OCI-LY7 (cell line): Measurements from ENCODE around the gene ASIC2. TPM values are rescaled to one million over a fixed set of nuclear protein-coding genes. Genes with fewer than 3 reads are reported as not detected.

Experiments used
- BruUV-seq: library from RNA; stranded (reverse); fragments of 400-500 nt; replicated peaks from 2 replicates; lab custom pipeline; 2021; lab: Mats Ljungman, UMichigan
- CTCF ChIA-PET: fragments of 300-600 bp; sonication (Branson Sonifier 250); formaldehyde crosslinking; loops from one replicate; lab custom pipeline; 2022; ENCODE audit warnings: antibody characterized with exemption; ENCODE audit not compliant: unreplicated experiment; lab: Charles Lee
- POLR2A ChIA-PET: fragments of 300-600 bp; sonication (Branson Sonifier 250); formaldehyde crosslinking; loops from one replicate; lab custom pipeline; 2022; ENCODE audit warnings: antibody characterized with exemption; lab: Charles Lee
- DNase-seq: peaks from one replicate; pipeline ENCODE4 v3.0.0-alpha.2; 2015; ENCODE audit warnings: low spot score
- H2AFZ ChIP-seq: fragments of 200-600 bp; sonication (generic), shearing (Covaris generic); 2 replicates; pipeline ENCODE4 v1.6.1; 2014; ENCODE audit warnings: mild to moderate bottlenecking, antibody characterized with exemption, low read length, moderate library complexity
- H3K27ac ChIP-seq: fragments of 200-600 bp; sonication (generic); 2 replicates; pipeline ENCODE4 v1.5.1; 2014; ENCODE audit warnings: mixed run types, low read depth, mild to moderate bottlenecking, moderate library complexity, low read length, inconsistent platforms; ENCODE audit not compliant: poor library complexity, severe bottlenecking
- H3K36me3 ChIP-seq: fragments of 200-600 bp; sonication (generic); 2 replicates; pipeline ENCODE4 v1.6.1; 2014; ENCODE audit warnings: mild to moderate bottlenecking, antibody characterized with exemption, low read length, moderate library complexity, mixed read lengths; ENCODE audit not compliant: insufficient read depth
- H3K4me1 ChIP-seq: fragments of 200-600 bp; sonication (generic); 2 replicates; pipeline ENCODE4 v1.5.1; 2014; ENCODE audit warnings: mild to moderate bottlenecking, low read length; ENCODE audit not compliant: insufficient read depth, poor library complexity, severe bottlenecking
- H3K4me2 ChIP-seq: fragments of 200-600 bp; sonication (generic); 2 replicates; pipeline ENCODE4 v1.6.1; 2014; ENCODE audit warnings: mild to moderate bottlenecking, low read length
- H3K4me3 ChIP-seq: fragments of 200-600 bp; sonication (generic); 2 replicates; pipeline ENCODE4 v1.5.1; 2014; ENCODE audit warnings: mild to moderate bottlenecking, low read depth, low read length; ENCODE audit not compliant: poor library complexity, severe bottlenecking
- H3K79me2 ChIP-seq: fragments of 200-600 bp; sonication (generic); 2 replicates; pipeline ENCODE4 v1.6.1; 2016; ENCODE audit warnings: low read depth, mild to moderate bottlenecking, low read length, moderate library complexity, mixed read lengths; ENCODE audit not compliant: insufficient read depth
- H3K9me2 ChIP-seq: fragments of 200-600 bp; sonication (generic); 2 replicates; pipeline ENCODE4 v1.6.1; 2016; ENCODE audit warnings: mild to moderate bottlenecking, low read length, mixed read lengths; ENCODE audit not compliant: insufficient read depth
- H3K9me3 ChIP-seq: fragments of 200-600 bp; sonication (generic); 2 replicates; pipeline ENCODE4 v1.6.1; 2014; ENCODE audit warnings: mild to moderate bottlenecking, mixed run types, low read length, mixed read lengths
- H4K20me1 ChIP-seq: fragments of 200-600 bp; sonication (generic); 2 replicates; pipeline ENCODE4 v1.6.1; 2014; ENCODE audit warnings: mild to moderate bottlenecking, antibody characterized with exemption, low read length, moderate library complexity, mixed read lengths; ENCODE audit not compliant: insufficient read depth
- CTCF ChIP-seq: fragments of 200-600 bp; sonication (generic); conservative IDR thresholded peaks from 2 replicates; pipeline ENCODE4 v1.5.1; 2014; ENCODE audit warnings: mild to moderate bottlenecking, antibody characterized with exemption, low read length, moderate library complexity, mixed read lengths
- EZH2phosphoT487 ChIP-seq: fragments of 200-600 bp; sonication (generic); IDR thresholded peaks from 2 replicates; pipeline ENCODE4 v1.6.1; 2018; ENCODE audit warnings: low read depth, borderline replicate concordance, mild to moderate bottlenecking, mixed run types, antibody characterized with exemption, low read length, moderate library complexity, mixed read lengths
- intact Hi-C: fragments of 100-400 bp; cut with micrococcal nuclease; formaldehyde crosslinking; loops from one replicate; pipeline ENCODE4 v1.10.0; 2022; ENCODE audit not compliant: unreplicated experiment
- total RNA-seq, 2 experiments: library from RNA; depleted of rRNA in 1 of 2; stranded (reverse); fragments of >200 nt in 1 of 2; shearing (Covaris generic) in 1 of 2; gene quantifications; 2 replicates each; pipeline ENCODE4 v1.2.3, GENCODE V29; 2014 to 2022

The ASIC2 gene
- total RNA-seq, 2 experiments from 2014 or later: not detected

DNA sequence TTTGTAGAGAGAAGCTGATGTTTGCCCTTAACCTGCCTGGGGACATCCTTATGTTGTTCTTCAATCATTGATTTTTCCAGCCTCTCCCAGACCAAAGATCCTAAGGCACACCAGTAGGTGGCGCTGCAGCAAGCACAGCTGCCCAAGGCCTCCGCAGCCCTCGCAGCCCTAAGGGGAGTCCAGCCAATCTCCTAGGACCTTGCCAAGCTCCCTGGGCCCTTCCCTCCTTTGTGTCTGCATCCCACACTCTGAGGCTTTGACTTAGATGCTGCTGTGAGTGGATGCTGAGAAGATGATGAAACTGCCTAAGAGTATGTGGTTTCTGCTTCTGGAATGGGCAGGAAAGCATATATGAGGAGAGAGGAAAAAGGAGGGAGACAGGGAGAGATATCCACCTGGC is 254.4 kb downstream of the ASIC2 start:
- Histone ChIP-seq H3K4me2 (no peak overlapping the region), H4K20me1 (no peaks in the 10 kb centered on the region), H3K36me3 (no peaks in the 10 kb centered on the region), H3K79me2 (no peaks in the 10 kb centered on the region), H3K27ac (no peak overlapping the region), H2AFZ (no peak overlapping the region), H3K4me1 (no peaks in the 10 kb centered on the region), H3K9me3 (no peaks in the 10 kb centered on the region), H3K9me2 (no peaks in the 10 kb centered on the region), H3K4me3 (no peak overlapping the region)
- DNase-seq: peak; percentile 3
- ChIA-PET CTCF (no interaction called here), POLR2A (no interaction called here)
- intact Hi-C loops: no loop called here
- TF ChIP-seq EZH2phosphoT487 (no peak), CTCF (peak; percentile 74)
- no TSS peak for BruUV-seq

DNA sequence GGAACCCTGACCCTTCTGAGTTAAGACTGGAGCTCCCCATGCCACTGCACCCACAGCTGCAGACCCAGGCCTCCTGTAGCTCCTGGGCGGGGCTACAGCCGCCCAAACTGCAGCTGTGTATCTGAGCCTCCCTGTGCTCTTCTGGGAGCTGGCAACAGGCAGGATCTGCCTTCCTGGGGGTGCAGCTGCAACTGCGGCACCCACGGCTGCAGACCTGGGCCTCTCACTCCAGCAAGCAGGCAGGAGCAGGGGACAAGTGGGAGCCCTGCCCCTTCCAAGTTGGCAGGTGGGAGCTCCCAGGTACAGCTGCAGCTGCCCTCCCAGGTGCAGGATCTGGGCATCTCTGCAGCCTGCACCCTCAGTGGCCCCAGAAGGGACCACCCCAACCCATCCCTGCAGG is 259.9 kb downstream of the ASIC2 start:
- H4K20me1 ChIP-seq: no peaks in the 10 kb centered on the region
- no peak overlapping the region for H3K4me3 ChIP-seq
- no peak for DNase-seq
- intact Hi-C loops: no loop called here
- no peaks in the 10 kb centered on the region for H3K79me2 ChIP-seq
- no peaks in the 10 kb centered on the region for H3K4me1 ChIP-seq
- no peaks in the 10 kb centered on the region for H3K9me3 ChIP-seq
- ChIA-PET POLR2A (no interaction called here), CTCF (no interaction called here)
- H2AFZ ChIP-seq: no peak overlapping the region
- H3K36me3 ChIP-seq: no peaks in the 10 kb centered on the region
- TF ChIP-seq CTCF: no peak
- TF ChIP-seq EZH2phosphoT487: no peak
- H3K4me2 ChIP-seq: no peak overlapping the region
- H3K9me2 ChIP-seq: no peaks in the 10 kb centered on the region
- no peak overlapping the region for H3K27ac ChIP-seq
- no TSS peak for BruUV-seq

GRCh38 chr17:33028778-33029177 is 264.3 kb downstream of the ASIC2 start:
- Histone ChIP-seq H3K4me3 (no peak overlapping the region), H3K36me3 (no peaks in the 10 kb centered on the region), H2AFZ (no peak overlapping the region), H3K9me3 (no peaks in the 10 kb centered on the region), H3K27ac (no peak overlapping the region), H3K9me2 (no peaks in the 10 kb centered on the region), H3K4me1 (no peaks in the 10 kb centered on the region), H4K20me1 (no peaks in the 10 kb centered on the region), H3K79me2 (no peaks in the 10 kb centered on the region), H3K4me2 (no peak overlapping the region)
- TF ChIP-seq EZH2phosphoT487 (no peak), CTCF (no peak)
- ChIA-PET CTCF (no interaction called here), POLR2A (no interaction called here)
- no TSS peak for BruUV-seq
- intact Hi-C loops: no loop called here
- DNase-seq: no peak
